ENCODE results near the gene PRSS22. TPM values are rescaled to one million over a fixed set of nuclear protein-coding genes. Genes with fewer than 3 reads are reported as not detected.

Gene PRSS22
- polyA plus RNA-seq, 1 donor (not counting 4 experiments of a cell fraction or from before 2014, with no cell fraction given) = 2.2 TPM

DNA sequence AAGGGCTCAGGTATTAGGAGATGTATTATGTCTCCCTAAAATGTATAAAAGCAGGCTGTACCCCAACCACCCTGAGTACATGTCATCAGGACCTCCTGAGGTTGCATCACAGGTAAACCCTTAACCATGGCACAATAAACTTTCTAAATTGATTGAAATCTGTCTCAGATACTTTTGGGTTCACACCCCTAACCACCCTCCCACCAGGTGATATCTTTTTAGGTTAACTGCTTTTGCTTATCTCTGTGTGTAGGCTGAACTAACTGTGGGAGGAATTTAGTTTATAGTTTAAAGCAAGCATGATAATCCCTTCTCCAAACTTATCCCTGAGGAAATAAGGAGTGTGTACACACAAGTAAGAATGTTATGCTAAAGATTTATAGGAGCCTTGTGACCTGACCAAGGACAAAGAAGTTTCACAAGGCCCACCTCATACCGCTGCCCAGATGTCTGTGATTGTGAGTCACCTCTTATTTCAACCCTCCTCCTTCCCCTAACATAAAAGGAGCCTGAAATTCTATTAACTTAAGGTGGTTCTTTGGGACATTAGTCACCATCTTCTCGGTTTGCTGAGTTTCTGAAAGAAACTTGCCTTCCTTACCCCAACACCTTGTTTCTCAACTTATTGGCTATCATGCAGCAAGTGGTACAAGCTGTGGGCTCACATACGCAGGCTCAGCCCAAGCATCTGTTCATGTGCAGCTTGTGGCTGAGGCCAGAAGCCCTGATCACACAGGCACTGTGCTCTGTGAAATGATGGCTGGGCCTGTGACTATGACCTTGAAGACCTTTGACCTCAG is 11.3 kb downstream of the PRSS22 start:
- no peak for TF ChIP-seq CTCF (optimal IDR thresholded peaks at IDR 0.05 in 1 of 3, IDR thresholded peaks at IDR 0.05 in 1 of 3, conservative IDR thresholded peaks at IDR 0.05 in 1 of 3; ENCODE audit: extremely low read depth in 1 of 3, insufficient read depth in 2 of 3, low read length in 3 of 3)
- no peak for TF ChIP-seq EZH2 (IDR thresholded peaks at IDR 0.05; ENCODE audit: low read length)
- Histone ChIP-seq H3K27me3 (ENCODE audit: control insufficient read depth, extremely low read depth, insufficient read depth, low read length) (no peaks in the 10 kb centered on the region), H4K20me1 (ENCODE audit: control insufficient read depth, extremely low read depth, insufficient read depth, low read length) (no peaks in the 10 kb centered on the region), H3K9me1 (ENCODE audit: control insufficient read depth, extremely low read depth, insufficient read depth, low read length) (no peaks in the 10 kb centered on the region), H3K4me1 (ENCODE audit: control insufficient read depth, extremely low read depth, insufficient read depth, low read length) (peaks cover 10% of the 10 kb centered on the region), H3K27ac (ENCODE audit: control insufficient read depth, insufficient read depth, low read length) (peak overlapping the region; percentile 30), H2AFZ (ENCODE audit: control insufficient read depth, low read length) (no peak overlapping the region), H3K4me2 (ENCODE audit: control insufficient read depth, extremely low read depth, insufficient read depth, low read depth, low read length) (peak overlapping the region; percentile 22), H3K9me3 (ENCODE audit: control insufficient read depth, low read depth, low read length) (no peaks in the 10 kb centered on the region), H3K36me3 (ENCODE audit: control insufficient read depth in 2 of 2, extremely low read depth in 1 of 2, insufficient read depth in 2 of 2, low read length in 2 of 2) (no peaks in the 10 kb centered on the region), H3K4me3 (ENCODE audit: control insufficient read depth in 2 of 3, extremely low read depth in 1 of 3, insufficient read depth in 2 of 3, low read depth in 1 of 3, low read length in 3 of 3) (no peak overlapping the region), H3K79me2 (ENCODE audit: control insufficient read depth, insufficient read depth, low read length) (no peaks in the 10 kb centered on the region), H3K9ac (ENCODE audit: control insufficient read depth, extremely low read depth, insufficient read depth, low read length) (no peak overlapping the region)
- FAIRE-seq (peak; percentile 89), DNase-seq (ENCODE audit: low read depth, low spot score) (no peak)
- dilution Hi-C loops (cut with MboI; ENCODE audit: extremely low pct_ligation_motif_present, low sequenced_read_pairs) = no loop called here

- TF ChIP-seq EZH2 (IDR thresholded peaks at IDR 0.05; ENCODE audit: low read length) (no peak), CTCF (optimal IDR thresholded peaks at IDR 0.05 in 1 of 3, IDR thresholded peaks at IDR 0.05 in 1 of 3, conservative IDR thresholded peaks at IDR 0.05 in 1 of 3; ENCODE audit: extremely low read depth in 1 of 3, insufficient read depth in 2 of 3, low read length in 3 of 3) (no peak)
- no peaks in the 10 kb centered on the region for H3K36me3 ChIP-seq (ENCODE audit: control insufficient read depth in 2 of 2, extremely low read depth in 1 of 2, insufficient read depth in 2 of 2, low read length in 2 of 2)
- DNase-seq (ENCODE audit: low read depth, low spot score) (no peak), FAIRE-seq (no peak)
- H4K20me1 ChIP-seq (ENCODE audit: control insufficient read depth, extremely low read depth, insufficient read depth, low read length) = no peaks in the 10 kb centered on the region
- H3K9me3 ChIP-seq (ENCODE audit: control insufficient read depth, low read depth, low read length) = no peaks in the 10 kb centered on the region
- no peak overlapping the region for H3K27ac ChIP-seq (ENCODE audit: control insufficient read depth, insufficient read depth, low read length)
- H2AFZ ChIP-seq (ENCODE audit: control insufficient read depth, low read length) = no peak overlapping the region
- no peaks in the 10 kb centered on the region for H3K79me2 ChIP-seq (ENCODE audit: control insufficient read depth, insufficient read depth, low read length)
- H3K27me3 ChIP-seq (ENCODE audit: control insufficient read depth, extremely low read depth, insufficient read depth, low read length) = no peaks in the 10 kb centered on the region
- dilution Hi-C loops (cut with MboI; ENCODE audit: extremely low pct_ligation_motif_present, low sequenced_read_pairs) = no loop called here
- H3K4me2 ChIP-seq (ENCODE audit: control insufficient read depth, extremely low read depth, insufficient read depth, low read depth, low read length) = no peak overlapping the region
- H3K9me1 ChIP-seq (ENCODE audit: control insufficient read depth, extremely low read depth, insufficient read depth, low read length) = no peaks in the 10 kb centered on the region
- no peak overlapping the region for H3K9ac ChIP-seq (ENCODE audit: control insufficient read depth, extremely low read depth, insufficient read depth, low read length)
- H3K4me3 ChIP-seq (ENCODE audit: control insufficient read depth in 2 of 3, extremely low read depth in 1 of 3, insufficient read depth in 2 of 3, low read depth in 1 of 3, low read length in 3 of 3) = no peak overlapping the region
- H3K4me1 ChIP-seq (ENCODE audit: control insufficient read depth, extremely low read depth, insufficient read depth, low read length) = peaks cover 10% of the 10 kb centered on the region
Measured at GRCh38 chr16:2845116-2845515, 12.9 kb downstream of the PRSS22 start.
